RWPE2 (cell line): Measurements from ENCODE around the gene AKAP11.

Experiments
- ATAC-seq: fragments of 200-7000 bp; cut with Tn5 transposase; 3 replicates; pipeline ENCODE4 v1.9.1; 2021; ENCODE audit warnings: low read depth
- DNase-seq: peaks from one replicate; pipeline ENCODE4 v3.0.0-alpha.2; 2020; ENCODE audit warnings: low spot score
- H3K27ac ChIP-seq: fragments of 450-650 bp; 2 replicates; pipeline ENCODE4 v1.5.1; 2017; ENCODE audit warnings: mild to moderate bottlenecking; ENCODE audit not compliant: poor library complexity, severe bottlenecking
- H3K27me3 ChIP-seq: fragments of 250-450 bp; sonication (Bioruptor Pico); 2 replicates; pipeline ENCODE4 v1.5.1; 2021; ENCODE audit warnings: mild to moderate bottlenecking, moderate library complexity; ENCODE audit not compliant: insufficient read depth, poor library complexity, severe bottlenecking
- H3K36me3 ChIP-seq: fragments of 250-450 bp; sonication (Bioruptor Pico); 2 replicates; pipeline ENCODE4 v1.5.1; 2020; ENCODE audit warnings: low read depth, mild to moderate bottlenecking, moderate library complexity
- H3K4me1 ChIP-seq: fragments of 250-450 bp; sonication (Bioruptor Pico); 2 replicates; pipeline ENCODE4 v1.5.1; 2021; ENCODE audit warnings: mild to moderate bottlenecking, moderate library complexity; ENCODE audit not compliant: insufficient read depth, poor library complexity, severe bottlenecking
- H3K4me3 ChIP-seq: fragments of 250-450 bp; sonication (Bioruptor Pico); 2 replicates; pipeline ENCODE4 v1.5.1; 2021; ENCODE audit warnings: mild to moderate bottlenecking, moderate library complexity; ENCODE audit not compliant: severe bottlenecking
- H3K9me3 ChIP-seq: fragments of 250-450 bp; sonication (Bioruptor Pico); 2 replicates; pipeline ENCODE4 v1.5.1; 2021; ENCODE audit warnings: mild to moderate bottlenecking, moderate library complexity; ENCODE audit not compliant: severe bottlenecking
- CTCF ChIP-seq: fragments of 450-650 bp; IDR thresholded peaks from one replicate; pipeline ENCODE4 v1.5.1; 2017; ENCODE audit warnings: mild to moderate bottlenecking, moderate library complexity; ENCODE audit not compliant: poor library complexity, severe bottlenecking

AKAP11 gene

DNA sequence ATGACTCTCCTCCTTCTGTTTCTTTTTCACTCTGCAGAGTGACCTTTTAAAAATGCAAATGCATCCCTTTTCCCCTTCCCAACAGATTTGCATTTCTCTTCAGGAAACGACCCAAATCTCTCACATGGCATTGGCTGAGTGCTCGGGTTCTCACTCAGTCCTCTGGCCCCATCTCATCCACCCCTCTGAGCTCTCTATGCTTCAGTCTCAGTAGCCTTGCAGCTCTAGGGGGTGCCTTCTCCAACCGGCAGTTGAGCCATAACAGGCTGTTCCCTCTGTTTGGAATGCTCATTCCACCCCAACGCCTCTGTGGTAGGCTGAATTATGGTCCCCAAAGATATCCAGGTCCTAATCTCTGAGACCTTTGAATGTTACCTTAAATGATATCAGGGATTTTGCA lies 78.2 kb downstream of the AKAP11 start:
- no peaks in the 10 kb centered on the region for H3K4me1 ChIP-seq
- no peak overlapping the region for H3K27ac ChIP-seq
- H3K27me3 ChIP-seq = no peaks in the 10 kb centered on the region
- no peak for TF ChIP-seq CTCF
- H3K36me3 ChIP-seq = no peaks in the 10 kb centered on the region
- no peak for DNase-seq
- no peaks in the 10 kb centered on the region for H3K9me3 ChIP-seq
- H3K4me3 ChIP-seq = no peak overlapping the region
- ATAC-seq = no peak

DNA sequence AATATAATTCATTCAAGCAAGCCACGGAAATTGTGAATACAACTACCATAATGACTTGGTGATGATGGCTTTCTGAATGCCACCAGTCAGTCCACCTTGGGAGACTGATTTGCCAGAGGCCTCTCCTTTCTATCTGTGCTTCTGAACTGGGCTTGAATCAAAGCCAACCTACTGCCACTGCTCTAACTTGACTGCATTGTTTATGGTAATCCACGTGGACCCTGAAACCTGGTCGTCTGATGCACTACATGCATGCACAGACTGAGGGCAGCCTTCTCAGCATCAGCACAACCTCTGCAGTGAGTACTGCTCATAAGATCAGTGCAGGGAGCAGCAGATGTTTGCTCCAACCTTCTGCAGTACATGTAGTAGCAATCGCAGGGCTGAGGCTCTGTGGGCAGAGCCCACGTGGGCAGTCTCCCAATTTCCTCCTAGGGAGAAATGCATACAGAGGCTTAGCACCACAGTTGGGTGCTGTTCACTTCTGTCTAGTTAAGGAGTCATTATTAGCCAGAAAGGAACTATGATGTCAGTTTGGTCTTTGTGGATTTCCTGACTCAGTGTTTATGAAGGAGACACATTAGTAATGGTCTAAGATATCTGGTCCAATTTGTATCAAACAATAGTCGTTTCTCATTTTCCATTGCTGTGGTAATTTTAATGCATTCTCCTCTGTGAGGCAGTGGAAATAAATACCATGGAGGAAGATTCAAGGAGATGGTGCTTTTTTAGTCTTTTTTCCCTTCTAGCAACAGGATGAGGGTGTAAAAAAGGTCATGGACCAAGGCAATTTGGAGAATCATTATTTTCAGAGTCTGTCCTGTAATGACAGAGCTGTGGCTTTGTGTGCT lies 82.5 kb downstream of the AKAP11 start:
- no peak for TF ChIP-seq CTCF
- Histone ChIP-seq H3K36me3 (no peaks in the 10 kb centered on the region), H3K27me3 (no peaks in the 10 kb centered on the region), H3K27ac (no peak overlapping the region), H3K4me3 (no peak overlapping the region), H3K9me3 (no peaks in the 10 kb centered on the region), H3K4me1 (no peaks in the 10 kb centered on the region)
- DNase-seq (no peak), ATAC-seq (0 out of 3 replicates have a peak, but pooled peaks have one; percentile 17)

GRCh38 chr13:42355092-42355485 lies 83.1 kb downstream of the AKAP11 start:
- Histone ChIP-seq H3K4me3 (no peak overlapping the region), H3K27me3 (no peaks in the 10 kb centered on the region), H3K36me3 (no peaks in the 10 kb centered on the region), H3K27ac (no peak overlapping the region), H3K9me3 (no peaks in the 10 kb centered on the region), H3K4me1 (no peaks in the 10 kb centered on the region)
- ATAC-seq (no peak), DNase-seq (no peak)
- TF ChIP-seq CTCF = no peak

DNA sequence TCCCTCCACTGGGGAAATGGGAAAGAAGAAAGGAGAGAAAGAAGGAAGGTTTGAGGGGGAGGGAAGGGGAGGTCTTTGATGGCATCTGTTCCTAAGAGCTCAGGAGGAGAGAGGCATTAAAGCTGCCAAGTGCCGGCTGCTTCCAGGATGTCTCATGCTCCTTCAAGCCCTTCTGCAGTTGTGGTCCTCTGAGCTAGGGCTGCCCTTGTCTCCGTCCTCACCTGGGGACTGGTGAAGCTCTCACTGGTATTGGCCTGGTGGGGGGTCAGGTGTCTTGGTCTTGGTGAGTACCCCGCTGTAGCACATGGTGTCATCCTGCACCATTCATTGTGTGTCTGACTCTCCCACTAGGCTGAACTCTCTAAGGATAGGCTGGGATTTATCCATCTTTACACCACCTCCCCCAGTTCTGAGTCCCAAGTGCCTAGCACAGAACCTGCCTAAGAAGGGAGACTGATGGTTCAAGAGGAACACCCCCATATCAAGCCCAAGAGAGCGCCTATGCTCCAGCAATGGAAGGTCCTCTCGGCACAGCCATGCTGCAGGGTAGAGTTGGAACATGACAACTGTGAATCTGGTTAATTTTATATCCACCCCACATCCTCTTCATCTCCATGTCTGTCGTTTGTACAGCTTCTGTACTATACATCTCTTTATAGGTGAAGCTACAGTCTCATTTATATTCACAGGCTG lies 83.7 kb downstream of the AKAP11 start:
- Histone ChIP-seq H3K4me1 (no peaks in the 10 kb centered on the region), H3K4me3 (no peak overlapping the region)

More for the DNA sequence above, 83.7 kb downstream of the AKAP11 start:
- ATAC-seq = no peak
- DNase-seq = no peak
- Histone ChIP-seq H3K27ac (no peak overlapping the region), H3K27me3 (no peaks in the 10 kb centered on the region), H3K9me3 (no peaks in the 10 kb centered on the region), H3K36me3 (no peaks in the 10 kb centered on the region)
- TF ChIP-seq CTCF = no peak
